HUDEP-2 (cell line): ENCODE results near the gene CSTF1.

Experiments used
- DNase-seq, 76 experiments: peaks; one replicate each; lab custom pipeline; 2025; ENCODE audit not compliant: unreplicated experiment in 76 of 76; lab: John Stamatoyannopoulos, UW

The CSTF1 gene

GRCh38 chr20:56392132-56392880 lies at the start of gene CSTF1, which contains the start of gene AURKA:
Gene CSTF1 (plus strand): TSS chr20:56392645. CDS start chr20:56395553, 2,908 bp downstream.
Gene AURKA (minus strand): TSS chr20:56392215. CDS start chr20:56388197, 4,018 bp downstream.
- peak in 75 of 76 experiments; percentile 60 to 100 (median 99) for DNase-seq

GRCh38 chr20:56342783-56343182 lies 49.7 kb upstream of the CSTF1 start:
- no peak for DNase-seq

- DNase-seq, result peak in 28 of 76 experiments; percentile 4 to 42 (median 14)
Observed at GRCh38 chr20:56343861-56344381, 48.5 kb upstream of the CSTF1 start.

GRCh38 chr20:56345911-56346310 lies 46.5 kb upstream of the CSTF1 start:
- DNase-seq, result no peak

DNA sequence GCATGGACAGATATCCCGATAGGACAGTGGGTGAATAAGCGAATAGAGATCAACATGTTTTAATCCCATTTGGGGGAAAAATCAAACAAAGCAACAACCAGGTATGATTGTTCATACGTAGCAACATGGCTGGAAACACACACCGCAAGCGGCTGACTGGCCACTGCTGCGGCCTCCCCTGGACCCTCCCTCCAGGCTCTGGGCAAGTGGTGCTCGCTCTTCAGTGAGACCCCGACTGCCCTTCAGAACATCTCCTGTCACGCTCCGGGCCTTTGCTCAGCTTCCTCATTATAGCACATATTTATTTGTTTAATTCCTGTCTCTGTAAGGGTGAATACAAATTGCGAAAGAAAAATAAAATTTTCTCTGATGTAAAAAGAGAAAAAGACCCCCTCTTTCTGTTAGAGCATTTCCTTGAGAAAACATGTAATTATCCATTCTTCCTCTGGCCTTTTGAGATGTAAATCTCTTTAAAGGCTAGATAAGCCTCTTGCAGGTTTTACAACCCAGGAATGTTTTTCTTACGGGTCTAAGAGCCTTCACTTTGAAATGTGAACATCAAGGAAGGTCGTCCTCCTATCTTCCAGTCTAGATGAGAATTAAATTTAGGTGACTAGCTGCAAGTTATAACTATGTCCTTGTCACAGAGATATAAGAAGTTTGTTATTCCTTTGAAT lies 44.7 kb upstream of the CSTF1 start:
- no peak for DNase-seq

DNA sequence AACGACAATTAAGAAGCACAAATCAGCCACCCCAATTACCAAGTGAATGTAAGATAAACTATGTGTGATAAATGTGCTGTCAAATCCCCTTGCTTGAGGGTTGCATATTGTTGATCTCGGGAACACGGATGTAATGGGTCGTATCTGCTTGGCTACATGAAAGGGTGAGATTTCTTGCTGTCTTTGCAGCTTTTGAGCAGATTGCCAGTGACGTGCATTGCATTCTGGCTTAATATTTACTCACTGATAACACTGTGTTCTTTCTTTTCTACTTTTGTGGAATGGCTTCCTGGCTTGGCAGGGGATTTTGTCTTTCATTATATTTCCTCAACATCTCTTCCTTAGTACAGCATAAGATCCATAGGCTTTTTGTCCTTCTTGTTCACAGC lies 44.1 kb upstream of the CSTF1 start:
- no peak for DNase-seq

DNA sequence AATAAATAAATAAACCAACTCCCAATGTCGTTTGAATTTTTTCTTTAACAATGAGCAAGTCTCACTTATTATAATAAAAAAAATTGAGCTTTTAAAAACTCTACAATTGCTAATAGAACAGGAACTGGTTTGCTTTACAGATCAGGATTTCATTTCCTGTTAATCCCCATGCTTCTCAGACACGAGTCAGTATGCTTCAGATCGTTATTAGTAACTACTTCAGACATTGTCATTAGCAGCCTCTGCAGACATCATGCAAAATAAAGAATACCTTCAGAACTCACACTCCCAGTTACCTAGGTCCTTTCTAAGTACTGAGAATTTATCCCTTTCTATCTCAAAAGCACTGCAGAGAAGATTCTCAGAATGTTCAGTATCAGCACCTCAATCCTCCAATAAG lies 43.7 kb upstream of the CSTF1 start:
- DNase-seq, result no peak

GRCh38 chr20:56350842-56351241 lies 41.6 kb upstream of the CSTF1 start:
- no peak for DNase-seq

- no peak for DNase-seq
Observed at GRCh38 chr20:56352345-56353055, 39.9 kb upstream of the CSTF1 start.

- no peak for DNase-seq
Observed at GRCh38 chr20:56353356-56353755, 39.1 kb upstream of the CSTF1 start.

GRCh38 chr20:56358070-56358469 lies 34.4 kb upstream of the CSTF1 start:
- no peak for DNase-seq

- DNase-seq, result peak in 73 of 76 experiments; percentile 9 to 92 (median 76)
Observed at GRCh38 chr20:56358600-56359211, 33.7 kb upstream of the CSTF1 start, which contains the start of gene FAM210B. Gene FAM210B (plus strand): TSS chr20:56358974. CDS start chr20:56359006, 32 bp downstream.

- DNase-seq, result peak in 23 of 76 experiments; percentile 5 to 49 (median 21)
Observed at GRCh38 chr20:56359212-56360132, 33.0 kb upstream of the CSTF1 start.

- DNase-seq, result peak in 28 of 76 experiments; percentile 8 to 48 (median 26)
Observed at GRCh38 chr20:56360133-56360907, 32.1 kb upstream of the CSTF1 start.

GRCh38 chr20:56360908-56361205 lies 31.6 kb upstream of the CSTF1 start:
- DNase-seq, result peak in 19 of 76 experiments; percentile 16 to 70 (median 36)

DNA sequence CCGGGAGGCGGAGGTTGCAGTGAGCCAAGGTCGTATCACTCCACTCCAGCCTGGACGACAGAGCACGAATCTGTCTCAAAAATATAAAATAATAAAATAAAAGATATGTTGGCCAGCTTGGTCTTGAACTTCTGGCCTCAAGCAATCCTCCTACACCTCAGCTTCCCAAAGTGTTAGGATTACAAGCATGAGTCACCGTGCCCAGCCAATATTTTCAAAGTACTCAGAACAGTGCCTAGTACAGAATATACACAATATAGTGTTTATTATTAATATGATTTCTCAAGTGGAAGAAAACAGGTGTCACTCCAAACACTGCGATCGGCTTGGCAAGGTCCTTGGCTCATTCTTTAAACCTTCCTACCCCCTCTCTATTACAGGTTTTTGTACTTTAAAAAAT lies 30.5 kb upstream of the CSTF1 start:
- no peak for DNase-seq

DNA sequence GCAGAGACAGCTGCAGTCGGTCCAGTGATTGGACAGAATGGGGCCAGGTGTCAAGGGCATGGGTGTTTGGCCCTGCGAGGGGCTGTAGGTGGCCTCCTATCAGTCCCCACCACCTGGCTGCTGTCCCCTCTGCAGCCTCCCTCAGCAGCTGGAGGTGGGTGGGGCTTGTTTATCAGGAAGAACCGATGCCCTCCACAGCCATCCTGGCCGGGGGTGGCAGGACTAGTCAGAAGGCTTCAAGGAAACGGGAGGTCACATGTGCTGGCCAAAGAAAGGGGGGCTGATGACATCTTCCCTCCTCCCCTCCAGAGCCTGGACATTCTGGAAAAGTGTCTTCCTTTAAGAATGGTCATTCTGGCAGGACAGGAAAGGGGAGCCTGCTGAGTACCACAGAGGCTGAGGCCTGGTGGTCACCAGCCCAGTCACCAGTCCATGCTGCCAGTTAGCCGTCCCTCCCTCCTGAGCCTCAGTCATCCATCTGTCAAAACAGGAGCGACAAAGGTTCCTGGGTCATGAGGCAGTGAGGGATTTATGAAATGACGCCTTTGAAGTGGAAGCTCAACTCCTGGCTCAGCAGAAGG lies 29.5 kb upstream of the CSTF1 start:
- DNase-seq, result peak in 75 of 76 experiments; percentile 61 to 99 (median 95)

DNA sequence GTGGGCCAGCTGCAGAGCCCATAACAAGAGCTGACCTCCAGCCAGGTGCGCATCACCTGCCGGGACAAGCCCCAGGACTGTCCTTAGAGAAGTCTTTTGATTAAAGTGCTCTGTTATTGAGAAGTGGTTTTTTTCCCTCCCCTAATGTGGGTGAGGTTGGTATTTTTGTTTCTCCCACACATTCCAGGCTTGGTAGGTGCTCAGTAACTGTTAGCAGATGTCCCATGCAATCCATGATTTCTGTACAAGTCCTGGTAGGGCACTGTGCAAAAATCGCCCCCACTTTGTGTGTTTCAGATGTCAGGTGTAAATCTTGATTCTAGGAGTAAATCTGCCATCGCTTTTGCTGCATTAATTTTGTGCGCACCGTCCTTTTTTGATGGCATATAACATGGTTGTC lies 29.0 kb upstream of the CSTF1 start:
- no peak for DNase-seq
